HepG2 (cell line): ENCODE measurements around the gene TRAP1. TPM values are rescaled to one million over a fixed set of nuclear protein-coding genes. Genes with fewer than 3 reads are reported as not detected.

Source experiments
- CENPX ChIP-seq: sonication (generic); formaldehyde crosslinking; IDR thresholded peaks from 2 replicates; pipeline ENCODE4 v1.9.0; 2021; ENCODE audit warnings: mild to moderate bottlenecking, missing genetic modification reagents, moderate library complexity
- FOXM1 ChIP-seq: sonication (generic); formaldehyde crosslinking; IDR thresholded peaks from 2 replicates; pipeline ENCODE4 v1.5.0; 2020; ENCODE audit warnings: missing genetic modification reagents
- FOXO1 ChIP-seq: sonication (generic); formaldehyde crosslinking; IDR thresholded peaks from 2 replicates; pipeline ENCODE4 v1.4.0; 2020; ENCODE audit warnings: missing genetic modification reagents
- GATAD1 ChIP-seq: IDR thresholded peaks from 2 replicates; pipeline ENCODE4 v1.6.1; 2016; ENCODE audit warnings: missing genetic modification reagents, missing compliant biosample characterization
- HNF4G ChIP-seq, 2 experiments: sonication (generic) in 1 of 2; formaldehyde crosslinking in 1 of 2; IDR thresholded peaks; 2 replicates each; pipeline versions ENCODE4 v1.4.0 to v1.6.1; 2011 to 2020; ENCODE audit warnings: borderline replicate concordance in 2 of 2, low read depth in 2 of 2, mild to moderate bottlenecking in 2 of 2, low read length in 1 of 2, missing genetic modification reagents in 1 of 2, moderate library complexity in 1 of 2
- KAT8 ChIP-seq: IDR thresholded peaks from 2 replicates; pipeline ENCODE4 v1.6.1; 2016; ENCODE audit warnings: missing genetic modification reagents, missing compliant biosample characterization
- MAX ChIP-seq: IDR thresholded peaks from 2 replicates; pipeline ENCODE4 v1.6.1; 2012; ENCODE audit warnings: inconsistent platforms
- MYPOP ChIP-seq: sonication (generic); formaldehyde crosslinking; IDR thresholded peaks from 2 replicates; pipeline ENCODE4 v1.8.1; 2023; ENCODE audit warnings: mild to moderate bottlenecking, moderate library complexity, missing genetic modification reagents
- PLRG1 ChIP-seq: fragments of 450-650 bp; conservative IDR thresholded peaks from 2 replicates; pipeline ENCODE4 v1.6.1; 2016
- REXO4 ChIP-seq: sonication (generic); formaldehyde crosslinking; IDR thresholded peaks from 2 replicates; pipeline ENCODE4 v1.8.0; 2022; ENCODE audit warnings: missing genetic modification reagents, mild to moderate bottlenecking, borderline replicate concordance
- RNF2 ChIP-seq: fragments of 450-650 bp; conservative IDR thresholded peaks from 2 replicates; pipeline ENCODE4 v1.6.1; 2016; ENCODE audit warnings: low read depth
- SKI ChIP-seq: fragments of 450-650 bp; IDR thresholded peaks from one replicate; pipeline ENCODE4 v1.6.1; 2018; ENCODE audit warnings: mild to moderate bottlenecking; ENCODE audit not compliant: partially characterized antibody
- SKIL ChIP-seq: sonication (generic); formaldehyde crosslinking; IDR thresholded peaks from 2 replicates; pipeline ENCODE4 v1.8.0; 2022; ENCODE audit warnings: missing genetic modification reagents, mild to moderate bottlenecking, moderate library complexity, borderline replicate concordance
- SPEN ChIP-seq: sonication (generic); formaldehyde crosslinking; IDR thresholded peaks from 2 replicates; pipeline ENCODE4 v1.5.1; 2020; ENCODE audit warnings: low read depth, mild to moderate bottlenecking, missing genetic modification reagents
- ZBED4 ChIP-seq: sonication (generic); formaldehyde crosslinking; IDR thresholded peaks from 2 replicates; pipeline ENCODE4 v1.4.0; 2020; ENCODE audit warnings: missing genetic modification reagents, borderline replicate concordance
- ZFYVE20 ChIP-seq: sonication (generic); formaldehyde crosslinking; IDR thresholded peaks from 2 replicates; pipeline ENCODE4 v1.8.0; 2023; ENCODE audit warnings: low read depth, mild to moderate bottlenecking, moderate library complexity, missing genetic modification reagents, borderline replicate concordance
- ZNF20 ChIP-seq: sonication (generic); formaldehyde crosslinking; IDR thresholded peaks from 2 replicates; pipeline ENCODE4 v1.4.0; 2020; ENCODE audit warnings: mild to moderate bottlenecking, moderate library complexity, missing genetic modification reagents
- polyA plus RNA-seq, 8 experiments: library from polyadenylated mRNA; depleted of rRNA in 3 of 8; stranded (reverse) in 7 of 8; unstranded in 1 of 8; fragments of >200 nt; fragmentation: Illumina TruSeq in 4 of 8; extraction: Trizol in 4 of 8; gene quantifications; 2 replicates each; pipeline versions ENCODE4 v1.2.1 to v1.2.3, GENCODE V29; 2011 to 2016; ENCODE audit warnings: low read depth in 4 of 8, missing spikeins in 1 of 8, mixed read lengths in 1 of 8; ENCODE audit not compliant: insufficient read depth in 1 of 8
- total RNA-seq, 5 experiments: library from RNA; depleted of rRNA; stranded (reverse); fragments of >200 nt; fragmentation: Illumina TruSeq; extraction: Trizol; gene quantifications; 2 replicates each; pipeline ENCODE4 v1.2.3, GENCODE V29; 2016; ENCODE audit warnings: low read depth in 1 of 5
- TF ChIP-seq, protein P1 (sequence below): sonication (generic); formaldehyde crosslinking; IDR thresholded peaks from 2 replicates; pipeline ENCODE4 v1.4.0; 2020; ENCODE audit warnings: missing genetic modification reagents

TRAP1 gene
- total and polyA plus RNA-seq, 2 of the 13 experiments (the other 11 are each of a cell fraction or from before 2014, with no cell fraction given) = 127 to 240 TPM

DNA sequence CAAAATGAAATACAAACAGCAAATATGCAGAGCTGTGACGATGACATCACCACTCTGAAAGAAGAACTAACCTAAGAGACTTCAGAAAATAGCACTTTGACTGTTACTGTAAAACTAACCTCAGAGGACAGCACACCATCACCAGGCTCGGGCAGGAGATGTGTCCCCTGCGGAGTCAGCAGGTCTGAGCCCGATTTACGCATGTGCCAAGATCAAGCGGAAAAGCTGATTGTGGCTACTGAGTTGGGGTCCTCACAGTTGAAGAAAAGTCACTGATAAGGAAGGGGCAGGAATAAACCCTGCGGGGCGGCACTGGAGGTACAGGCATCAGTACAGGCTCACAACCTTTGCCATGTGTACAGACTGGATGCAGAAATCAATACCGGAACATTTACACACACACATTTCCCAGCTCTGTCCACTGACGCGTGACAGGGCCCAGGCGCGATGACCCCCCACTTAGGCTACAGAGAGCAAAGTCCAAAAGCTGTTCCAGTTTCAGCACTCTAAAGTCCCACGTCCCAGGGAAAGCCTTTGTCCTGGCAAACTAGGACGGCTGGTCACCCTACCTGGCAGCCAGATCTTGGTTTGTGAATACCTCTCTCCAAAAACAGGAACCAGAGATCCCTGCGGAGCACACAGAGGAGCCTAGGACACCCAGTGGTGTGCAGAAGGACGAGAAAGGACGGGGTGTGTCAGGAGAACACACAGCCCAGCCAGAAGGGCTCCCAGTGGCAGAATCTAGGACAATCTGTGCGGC lies 21.5 kb downstream of the TRAP1 start (continued):
- TF ChIP-seq ZBED4 (CRISPR knock-in tag) (peak; percentile 76; the same call in 1 of the 2 replicates), REXO4 (CRISPR knock-in tag) (no peak), ZNF20 (no peak), GATAD1 (CRISPR knock-in tag) (peak; percentile 78), SPEN (CRISPR knock-in tag) (peak; percentile 98), HNF4G (IDR thresholded peaks at IDR 0.05; ENCODE audit: borderline replicate concordance, low read depth, low read length) (peak; percentile 98), HNF4G (CRISPR knock-in tag; IDR thresholded peaks at IDR 0.05; ENCODE audit: borderline replicate concordance, low read depth) (peak; percentile 99), CENPX (CRISPR knock-in tag) (no peak), FOXM1 (CRISPR knock-in tag) (no peak), ZFYVE20 (CRISPR knock-in tag) (no peak), RNF2 (no peak), SKI (peak; percentile 87), MAX (peak; percentile 97), FOXO1 (CRISPR knock-in tag) (peak; percentile 94), KAT8 (CRISPR knock-in tag) (peak; percentile 78), PLRG1 (no peak), MYPOP (CRISPR knock-in tag) (peak; percentile 90), SKIL (CRISPR knock-in tag) (peak; percentile 74; the same call in 1 of the 2 replicates)
- TF ChIP-seq, protein P1, sequence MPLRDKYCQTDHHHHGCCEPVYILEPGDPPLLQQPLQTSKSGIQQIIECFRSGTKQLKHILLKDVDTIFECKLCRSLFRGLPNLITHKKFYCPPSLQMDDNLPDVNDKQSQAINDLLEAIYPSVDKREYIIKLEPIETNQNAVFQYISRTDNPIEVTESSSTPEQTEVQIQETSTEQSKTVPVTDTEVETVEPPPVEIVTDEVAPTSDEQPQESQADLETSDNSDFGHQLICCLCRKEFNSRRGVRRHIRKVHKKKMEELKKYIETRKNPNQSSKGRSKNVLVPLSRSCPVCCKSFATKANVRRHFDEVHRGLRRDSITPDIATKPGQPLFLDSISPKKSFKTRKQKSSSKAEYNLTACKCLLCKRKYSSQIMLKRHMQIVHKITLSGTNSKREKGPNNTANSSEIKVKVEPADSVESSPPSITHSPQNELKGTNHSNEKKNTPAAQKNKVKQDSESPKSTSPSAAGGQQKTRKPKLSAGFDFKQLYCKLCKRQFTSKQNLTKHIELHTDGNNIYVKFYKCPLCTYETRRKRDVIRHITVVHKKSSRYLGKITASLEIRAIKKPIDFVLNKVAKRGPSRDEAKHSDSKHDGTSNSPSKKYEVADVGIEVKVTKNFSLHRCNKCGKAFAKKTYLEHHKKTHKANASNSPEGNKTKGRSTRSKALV (CRISPR knock-in tag) = 0 out of 2 replicates have a peak, but pooled peaks have one; percentile 68
